C4-2B (cell line): Measurements from ENCODE around the gene POU3F3.

ENCODE experiments used
- H3K27ac ChIP-seq: fragments of 450-650 bp; 2 replicates; pipeline ENCODE4 v1.5.1; 2017
- ZFX ChIP-seq: fragments of 450-650 bp; IDR thresholded peaks from 2 replicates; pipeline ENCODE4 v1.6.1; 2017
- TF ChIP-seq, protein P1 (sequence below): fragments of 450-650 bp; conservative IDR thresholded peaks from 2 replicates; pipeline ENCODE4 v1.5.1; 2017; ENCODE audit warnings: mild to moderate bottlenecking

The POU3F3 gene

DNA sequence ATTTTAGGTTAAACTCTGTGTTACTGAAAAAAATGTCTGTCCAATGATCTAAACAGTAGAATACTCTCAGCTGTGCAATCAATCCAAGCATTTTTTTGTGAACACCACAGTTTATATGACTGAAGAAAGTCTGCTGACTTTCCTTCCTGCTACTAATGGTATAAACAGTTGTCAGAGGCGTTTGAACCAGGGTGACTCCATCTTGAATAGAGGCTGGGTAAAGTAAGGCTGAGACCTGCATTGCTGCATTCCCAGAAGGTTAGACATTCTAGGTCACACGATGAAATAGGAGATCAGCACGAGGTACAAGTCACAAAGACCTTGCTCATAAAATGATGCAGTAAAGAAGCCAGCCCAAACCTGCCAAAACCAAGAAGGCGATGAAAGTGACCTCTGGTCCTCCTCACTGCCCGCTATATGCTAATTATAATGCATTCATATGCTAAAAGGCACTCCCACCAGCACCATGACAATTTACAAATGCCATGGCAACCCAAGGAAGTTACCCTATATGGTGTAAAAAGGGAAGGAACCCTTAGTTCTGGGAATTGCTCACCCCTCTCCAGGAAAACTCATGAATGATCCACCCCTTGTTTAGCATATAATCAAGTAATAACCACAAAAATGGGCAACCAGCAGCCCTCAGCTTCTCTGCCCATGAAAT is 31.3 kb downstream of the POU3F3 start:
- no peak for TF ChIP-seq ZFX
- TF ChIP-seq, protein P1, sequence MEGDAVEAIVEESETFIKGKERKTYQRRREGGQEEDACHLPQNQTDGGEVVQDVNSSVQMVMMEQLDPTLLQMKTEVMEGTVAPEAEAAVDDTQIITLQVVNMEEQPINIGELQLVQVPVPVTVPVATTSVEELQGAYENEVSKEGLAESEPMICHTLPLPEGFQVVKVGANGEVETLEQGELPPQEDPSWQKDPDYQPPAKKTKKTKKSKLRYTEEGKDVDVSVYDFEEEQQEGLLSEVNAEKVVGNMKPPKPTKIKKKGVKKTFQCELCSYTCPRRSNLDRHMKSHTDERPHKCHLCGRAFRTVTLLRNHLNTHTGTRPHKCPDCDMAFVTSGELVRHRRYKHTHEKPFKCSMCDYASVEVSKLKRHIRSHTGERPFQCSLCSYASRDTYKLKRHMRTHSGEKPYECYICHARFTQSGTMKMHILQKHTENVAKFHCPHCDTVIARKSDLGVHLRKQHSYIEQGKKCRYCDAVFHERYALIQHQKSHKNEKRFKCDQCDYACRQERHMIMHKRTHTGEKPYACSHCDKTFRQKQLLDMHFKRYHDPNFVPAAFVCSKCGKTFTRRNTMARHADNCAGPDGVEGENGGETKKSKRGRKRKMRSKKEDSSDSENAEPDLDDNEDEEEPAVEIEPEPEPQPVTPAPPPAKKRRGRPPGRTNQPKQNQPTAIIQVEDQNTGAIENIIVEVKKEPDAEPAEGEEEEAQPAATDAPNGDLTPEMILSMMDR, result no peak
- H3K27ac ChIP-seq, result no peak overlapping the region

DNA sequence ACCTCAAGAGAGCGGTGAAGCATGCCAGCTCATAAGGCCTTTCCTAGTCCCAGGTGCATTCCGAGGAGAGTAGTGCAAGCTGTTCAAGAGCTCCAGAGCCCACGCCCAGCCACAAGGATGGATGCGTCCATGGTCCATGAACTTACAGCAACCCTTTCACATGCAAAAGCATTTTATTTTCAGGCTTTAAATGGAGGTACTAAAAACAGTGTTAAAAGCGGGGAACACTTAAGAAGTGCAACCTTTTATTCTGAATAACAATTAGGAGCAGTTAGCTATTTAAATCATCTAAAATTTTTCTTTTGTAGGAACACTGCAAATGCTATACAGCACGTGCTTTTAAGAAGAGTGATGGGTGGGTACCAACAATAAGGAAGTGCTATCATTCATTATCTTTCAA is 33.8 kb downstream of the POU3F3 start:
- no peak for TF ChIP-seq ZFX
- TF ChIP-seq, protein P1, result no peak
- no peak overlapping the region for H3K27ac ChIP-seq

DNA sequence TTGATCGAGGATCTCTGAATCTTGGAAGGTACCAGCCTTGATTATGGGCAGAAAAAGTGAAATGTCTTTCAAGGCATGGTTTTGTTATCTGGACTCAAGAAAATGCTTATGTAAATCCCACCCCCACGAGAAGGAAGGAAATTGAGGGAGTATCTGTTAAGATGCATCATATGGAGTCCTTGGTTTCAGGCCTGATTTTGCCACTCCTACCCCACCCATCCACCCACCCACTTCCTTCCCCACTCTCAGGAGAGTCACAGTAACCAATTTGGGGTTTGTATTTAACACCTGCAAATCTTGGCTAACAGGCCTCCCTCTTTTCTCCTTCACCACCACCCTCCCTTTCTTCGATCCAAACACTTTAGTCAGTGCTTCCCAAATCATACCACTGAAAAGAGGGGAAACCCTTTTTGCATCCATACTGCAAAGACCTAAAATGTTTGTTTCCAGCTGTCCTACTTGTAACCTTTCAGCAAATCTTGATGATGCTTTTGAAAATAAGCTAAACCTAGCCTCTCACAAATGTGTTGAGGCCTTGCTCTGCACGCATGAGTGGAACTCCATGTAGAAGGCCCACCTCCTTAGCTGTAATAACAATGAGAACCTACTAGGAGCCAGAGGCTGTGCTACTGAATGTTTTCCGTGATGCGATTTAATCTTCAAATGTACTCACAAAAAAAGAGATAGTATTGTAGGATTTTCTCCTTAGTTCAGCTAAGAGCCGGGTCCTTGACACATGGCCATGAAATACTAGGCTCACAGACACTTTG is 34.8 kb downstream of the POU3F3 start:
- H3K27ac ChIP-seq, result no peak overlapping the region
- TF ChIP-seq, protein P1, result no peak
- no peak for TF ChIP-seq ZFX

DNA sequence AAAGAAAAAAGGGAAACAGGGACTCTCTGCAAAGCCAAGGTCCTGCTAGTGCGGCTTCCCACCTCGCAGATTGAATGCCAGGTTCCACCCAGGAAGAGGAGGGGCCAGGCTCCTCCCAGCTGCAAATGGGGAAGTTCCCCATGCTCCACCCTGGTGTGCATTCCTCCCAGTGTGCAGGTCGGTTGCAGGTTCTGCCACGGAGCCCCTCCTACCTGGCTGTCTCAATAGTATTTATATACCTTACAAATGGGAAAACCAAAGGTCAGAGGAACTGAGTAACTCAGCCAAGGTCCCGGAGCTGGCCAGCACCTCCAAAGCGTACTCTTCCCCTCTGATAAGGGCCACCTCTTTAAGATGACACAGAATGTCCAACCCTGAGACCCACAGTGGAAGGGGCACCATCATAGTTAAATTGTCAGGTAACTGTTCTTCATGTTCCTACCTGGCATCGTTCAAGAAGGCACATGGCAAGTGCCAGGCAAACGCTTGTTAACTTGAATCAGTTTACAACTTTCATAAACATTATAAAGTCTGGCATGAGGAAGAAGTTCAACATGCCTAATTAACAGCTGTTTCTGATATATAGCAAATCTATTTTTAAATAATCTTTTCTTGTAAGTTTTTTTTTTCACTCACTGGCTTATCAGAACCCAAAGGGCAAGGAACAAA is 35.5 kb downstream of the POU3F3 start:
- TF ChIP-seq, protein P1, result no peak
- no peak for TF ChIP-seq ZFX
- H3K27ac ChIP-seq, result no peak overlapping the region

DNA sequence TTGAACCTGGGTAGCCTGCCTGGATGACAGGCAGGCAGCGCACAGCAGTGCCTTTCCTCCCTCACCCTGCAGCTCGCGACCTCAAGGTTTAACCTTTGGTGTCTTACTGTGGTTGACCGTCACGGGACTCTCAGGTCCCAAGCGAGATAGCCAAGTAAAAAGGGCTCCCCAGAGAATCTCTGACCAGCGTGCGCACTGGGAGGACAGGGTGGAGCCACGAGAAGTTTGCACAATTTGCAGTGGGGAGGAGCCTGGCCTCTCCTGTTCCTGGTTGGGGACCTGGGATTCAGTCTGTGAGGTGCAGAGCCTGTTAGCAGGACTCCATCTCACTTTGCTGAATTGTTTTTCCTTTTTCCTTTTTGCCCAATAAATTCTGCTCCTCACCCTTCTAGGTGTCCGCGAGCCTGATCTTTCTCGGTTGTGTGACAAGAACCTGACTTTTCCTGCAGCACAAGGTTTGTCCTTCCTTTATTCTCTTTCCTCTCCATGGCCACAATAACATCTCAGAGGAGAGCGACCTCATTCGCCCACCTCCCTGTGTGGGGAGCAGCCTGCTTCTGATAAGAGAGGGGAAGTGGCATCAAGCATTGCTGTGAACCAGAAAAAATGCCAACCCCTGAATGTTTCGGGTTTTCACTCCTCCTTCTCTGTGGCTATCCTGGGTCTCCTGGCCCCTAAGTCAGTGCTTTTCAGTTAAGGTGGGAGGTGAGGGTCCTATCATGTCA is 36.2 kb downstream of the POU3F3 start:
- no peak for TF ChIP-seq ZFX
- TF ChIP-seq, protein P1, result no peak
- no peak overlapping the region for H3K27ac ChIP-seq

DNA sequence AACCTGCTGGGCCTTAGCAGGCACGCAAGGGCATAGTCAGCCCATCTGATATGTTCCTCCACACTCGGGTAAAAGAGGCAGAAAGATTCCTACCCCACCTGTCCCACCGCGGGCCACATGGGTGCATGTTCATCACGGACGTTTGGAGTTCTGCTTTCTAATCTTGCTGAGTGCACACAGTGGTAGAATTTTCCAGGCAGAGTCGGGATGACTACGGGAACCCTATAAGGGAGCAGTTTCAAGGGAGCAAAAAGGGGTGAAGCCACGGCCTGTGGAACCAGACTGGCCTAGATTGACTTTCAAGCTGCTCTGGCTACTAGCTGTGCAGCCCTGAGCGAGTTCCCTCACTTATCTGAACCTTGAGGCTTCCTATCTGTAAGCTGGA is 36.8 kb downstream of the POU3F3 start:
- H3K27ac ChIP-seq, result no peak overlapping the region
- TF ChIP-seq ZFX, result no peak
- TF ChIP-seq, protein P1, result no peak

DNA sequence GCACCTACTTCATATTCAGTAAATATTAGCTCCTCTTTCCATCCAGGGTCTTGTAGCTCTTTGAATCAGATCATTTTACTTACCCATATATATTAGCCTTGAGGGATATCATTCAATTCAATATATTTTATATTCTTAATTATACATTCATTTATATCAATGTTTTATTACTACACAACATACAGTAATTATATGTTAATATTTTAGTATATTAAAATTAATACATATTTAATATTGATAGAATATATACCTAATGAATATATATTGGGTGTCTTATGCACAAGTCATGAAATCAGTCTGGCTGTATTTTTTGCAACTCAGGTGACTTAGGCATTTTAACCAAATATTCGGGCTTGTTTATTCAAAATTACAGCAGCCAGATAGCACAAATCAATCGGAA is 37.2 kb downstream of the POU3F3 start:
- TF ChIP-seq, protein P1, result no peak
- TF ChIP-seq ZFX, result no peak
- no peak overlapping the region for H3K27ac ChIP-seq
